ENCODE data around the gene OSM.
A peak's percentile ranks its signal among the peaks of the same experiment; 100 is the strongest.

Gene OSM

DNA sequence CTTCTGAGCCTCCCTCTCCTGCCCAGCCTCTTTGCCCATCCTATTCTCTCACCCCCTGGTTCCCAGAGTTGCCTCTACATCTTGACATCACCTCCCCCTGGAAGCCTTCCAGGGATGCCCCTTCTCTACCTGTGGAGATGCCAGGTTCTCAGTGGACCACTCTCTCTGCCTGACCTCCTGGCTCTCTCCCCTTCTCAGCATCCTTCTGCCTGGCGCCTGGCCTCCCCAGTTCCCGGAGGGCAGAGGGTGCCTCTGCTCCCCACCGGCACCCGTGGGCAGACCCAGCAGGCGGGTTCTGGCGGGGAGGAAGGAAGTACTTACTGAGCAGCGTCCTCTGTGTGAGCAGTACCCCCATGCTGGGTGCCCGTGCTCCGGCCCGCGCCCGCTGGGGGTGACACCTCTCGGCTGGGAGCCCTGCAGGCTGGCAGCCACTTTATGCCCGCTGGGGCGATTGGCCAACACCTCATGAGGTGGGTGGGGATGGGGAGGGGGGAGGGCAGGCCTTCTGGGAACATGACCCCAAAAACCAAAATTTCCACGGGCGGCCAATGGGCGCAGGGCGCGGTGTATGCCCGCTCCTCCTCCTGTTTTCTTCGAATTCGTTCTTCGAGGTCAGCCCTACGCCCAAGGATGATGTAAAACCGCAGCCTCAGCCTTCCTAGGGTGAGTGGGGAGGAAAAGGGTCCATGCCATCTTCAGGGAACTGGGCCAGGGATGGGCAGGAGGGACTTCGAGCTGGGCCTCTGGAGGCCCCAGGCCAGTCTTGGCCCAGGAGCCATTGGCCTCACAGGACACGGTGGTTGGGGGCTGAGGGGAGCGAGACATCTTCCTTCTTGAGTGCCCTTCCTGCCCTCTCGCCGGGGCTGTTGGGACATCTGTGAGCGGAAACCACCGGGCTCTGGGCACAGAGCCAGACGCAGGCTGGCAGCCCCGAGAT, at the start of gene OSM:
TSS of gene OSM (minus strand) at position 407 of the 937 bp plus-strand sequence. CDS start at position 355, 52 bp downstream.
- DNase-seq (ENCODE audit: low read depth), result no peak

DNA sequence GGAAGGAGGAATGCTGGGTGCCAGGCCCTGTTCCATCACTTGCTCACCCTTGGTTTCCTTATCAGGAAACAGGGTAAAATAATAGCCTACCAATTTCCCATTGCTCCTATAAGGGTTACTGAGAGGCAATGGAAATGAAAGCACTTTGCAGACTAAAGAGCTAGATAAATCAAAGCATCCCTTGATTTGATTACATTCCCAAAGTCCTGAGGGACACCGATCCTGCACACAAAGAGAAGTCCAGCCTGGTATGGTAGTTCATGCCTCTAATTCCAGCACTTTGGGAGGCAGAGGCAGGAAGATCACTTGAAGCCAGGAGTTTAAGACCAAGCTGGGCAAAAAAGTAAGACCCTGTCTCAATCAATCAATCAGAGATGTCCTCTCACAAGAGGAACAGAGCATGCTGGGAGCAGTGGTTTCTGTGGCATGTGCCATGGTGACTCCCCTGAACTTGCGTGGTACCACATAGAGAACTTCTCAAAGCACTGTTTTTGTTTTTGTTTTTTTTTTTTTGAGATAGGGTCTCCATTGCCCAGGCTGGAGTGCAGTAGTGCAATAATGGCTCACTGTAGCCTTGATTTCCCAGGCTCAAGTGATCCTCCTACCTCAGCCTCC, 49.4 kb upstream of the OSM start:
- no peak for DNase-seq (ENCODE audit: low read depth)

DNA sequence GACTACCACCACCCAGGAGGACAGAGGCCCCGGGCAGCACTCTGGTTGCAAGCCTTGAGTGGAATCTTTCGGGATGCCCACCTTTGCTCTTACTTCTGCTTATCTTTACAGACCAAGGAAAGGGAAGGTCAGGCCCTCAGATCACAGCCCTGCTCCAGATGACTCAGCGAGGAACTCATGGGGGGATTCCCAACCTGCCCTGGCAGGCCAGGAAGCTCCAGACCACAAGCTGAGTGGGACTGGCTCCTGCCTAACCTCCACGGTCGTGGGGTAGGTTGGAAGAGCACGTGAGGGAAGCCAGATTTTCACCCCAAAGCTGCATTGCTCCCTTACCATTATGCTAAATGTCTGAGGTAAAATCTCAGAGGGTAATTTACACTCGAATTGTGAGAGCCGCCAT, 48.3 kb upstream of the OSM start:
- DNase-seq (ENCODE audit: low read depth), result no peak

DNA sequence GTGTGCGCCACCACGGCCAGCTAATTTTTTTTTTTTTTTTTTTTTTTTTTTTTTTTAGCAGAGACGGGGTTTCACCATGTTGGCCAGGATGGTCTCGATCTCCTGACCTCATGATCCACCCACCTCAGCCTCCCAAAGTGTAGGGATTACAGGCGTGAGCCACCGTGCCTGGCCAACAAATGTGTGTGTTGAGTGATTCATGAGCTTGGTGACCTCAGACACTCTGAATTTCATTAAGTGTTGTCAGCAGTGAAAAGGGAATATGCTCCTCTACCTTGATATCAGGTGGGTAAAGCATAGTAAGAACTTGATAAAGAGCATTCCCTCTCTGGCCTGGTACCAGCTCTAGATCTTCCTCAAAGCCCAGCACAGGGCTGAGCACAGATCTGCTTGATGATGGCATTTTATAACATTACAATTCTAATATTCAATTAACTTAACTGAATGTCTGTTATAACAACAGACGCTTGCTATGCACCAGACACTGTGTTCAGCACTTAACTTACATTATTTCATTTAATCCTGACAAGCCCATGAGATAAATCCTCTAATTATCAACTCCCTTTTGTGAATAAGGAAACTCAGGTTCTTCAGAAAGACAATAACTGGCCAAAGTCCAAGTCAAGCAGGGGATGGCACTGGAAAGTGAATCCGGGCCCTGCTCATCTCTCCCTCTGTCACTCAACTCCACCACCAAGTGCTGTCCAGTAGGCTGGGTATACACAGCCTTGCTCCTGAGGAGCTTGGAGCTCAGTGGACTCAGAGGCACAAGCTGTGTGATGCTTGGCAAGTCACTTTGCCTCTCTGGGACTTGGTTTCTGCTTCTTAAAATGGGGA, 47.1 kb upstream of the OSM start:
- DNase-seq (ENCODE audit: low read depth), result no peak

DNA sequence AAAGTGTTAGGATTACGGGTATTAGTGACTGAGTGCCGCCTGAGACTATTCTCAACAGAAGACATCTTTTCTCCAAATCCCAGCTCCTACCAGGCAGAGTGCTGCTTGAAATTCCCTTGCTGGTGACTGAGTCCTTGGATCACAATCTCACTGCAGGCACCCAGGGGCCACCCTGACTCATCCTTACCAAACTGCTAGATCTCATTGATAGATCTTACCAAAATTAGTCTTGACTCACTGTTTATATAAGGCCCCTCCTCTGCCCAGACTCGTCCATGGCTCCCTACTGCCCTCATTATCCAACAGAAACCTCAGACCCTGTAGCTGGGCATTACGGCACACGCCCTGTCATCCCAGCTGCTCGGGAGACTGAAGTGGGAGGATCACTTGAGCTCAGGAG, 45.4 kb upstream of the OSM start:
- peak; percentile 62 for DNase-seq (ENCODE audit: low read depth)

DNA sequence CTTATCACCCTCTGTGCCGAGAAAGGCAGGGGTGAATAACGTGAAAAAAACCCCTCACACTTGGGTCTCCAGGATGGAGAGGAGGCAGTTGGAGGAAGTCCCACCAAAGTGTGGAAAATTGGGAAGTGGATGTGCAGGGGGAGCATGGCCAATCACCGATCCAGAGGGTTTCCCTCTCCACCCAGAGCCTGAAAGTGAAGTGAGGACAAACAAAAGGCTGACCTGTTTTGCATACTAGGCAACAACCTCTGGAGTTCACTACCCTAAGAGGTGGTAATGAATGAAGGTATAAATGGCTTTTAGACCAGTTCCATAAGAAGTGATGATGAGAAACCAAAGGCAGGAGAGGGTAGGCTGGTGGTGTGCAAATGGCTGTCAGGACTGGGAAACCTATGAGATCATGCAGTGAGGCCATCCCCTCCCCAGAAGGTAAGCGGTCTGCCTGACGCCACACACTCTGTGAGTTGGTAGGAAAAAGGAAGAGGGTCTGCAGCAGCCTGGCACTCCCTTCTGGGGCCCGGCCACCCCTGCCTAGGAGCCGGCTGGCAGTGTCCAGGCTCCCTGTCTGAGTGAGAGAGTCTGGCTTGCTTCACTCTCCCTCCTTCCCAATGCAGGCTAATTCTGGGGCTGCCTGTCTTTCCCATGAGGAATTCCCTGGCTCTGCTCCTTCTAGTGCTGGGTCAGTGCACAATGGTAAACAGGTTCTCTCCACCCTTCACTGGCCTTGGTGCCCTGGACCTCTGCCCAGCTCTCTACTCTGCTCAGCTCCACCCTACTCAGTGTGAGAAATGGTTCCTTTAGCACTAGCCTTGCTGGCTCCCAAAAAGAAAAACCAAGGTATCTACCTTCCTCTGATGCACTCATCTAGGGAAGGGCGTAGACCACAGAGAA, 44.5 kb upstream of the OSM start:
- DNase-seq (ENCODE audit: low read depth), result no peak

DNA sequence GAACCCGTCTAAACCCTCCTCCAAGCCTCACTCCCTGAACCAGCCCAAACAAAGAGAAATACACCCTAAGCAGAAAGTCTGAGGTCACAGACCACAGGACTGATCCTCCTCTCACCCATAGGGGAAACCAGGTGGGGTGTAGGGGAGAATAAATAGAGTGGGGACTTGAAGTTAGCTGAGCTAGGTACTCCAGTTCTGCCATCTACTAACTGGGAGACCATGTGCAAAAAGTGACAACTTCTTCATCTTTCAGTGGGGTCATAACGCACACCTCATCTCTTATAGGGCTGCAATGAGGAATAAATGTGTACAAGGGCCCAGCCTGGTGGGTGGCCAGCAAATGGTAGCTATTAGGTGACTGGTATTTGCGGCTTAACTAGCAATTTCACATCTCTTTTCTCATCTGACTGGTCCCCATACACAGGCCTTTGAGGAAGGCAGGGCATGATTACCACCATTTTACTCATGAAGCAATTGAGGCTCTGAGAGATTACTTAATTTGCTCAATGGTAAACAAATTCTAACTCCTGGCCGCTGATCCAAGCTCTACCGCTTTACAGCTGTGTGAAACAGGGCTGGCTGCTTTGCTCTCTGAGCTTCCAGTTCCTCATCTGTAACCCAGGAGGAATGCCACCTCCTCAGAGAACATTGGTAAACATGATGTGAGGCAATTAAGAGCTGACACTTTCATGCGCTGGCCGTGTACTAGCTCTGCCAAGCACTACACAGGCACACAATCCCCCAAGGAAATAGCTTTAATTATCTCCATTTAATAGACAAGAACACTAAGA, 43.5 kb upstream of the OSM start:
- no peak for DNase-seq (ENCODE audit: low read depth)

DNA sequence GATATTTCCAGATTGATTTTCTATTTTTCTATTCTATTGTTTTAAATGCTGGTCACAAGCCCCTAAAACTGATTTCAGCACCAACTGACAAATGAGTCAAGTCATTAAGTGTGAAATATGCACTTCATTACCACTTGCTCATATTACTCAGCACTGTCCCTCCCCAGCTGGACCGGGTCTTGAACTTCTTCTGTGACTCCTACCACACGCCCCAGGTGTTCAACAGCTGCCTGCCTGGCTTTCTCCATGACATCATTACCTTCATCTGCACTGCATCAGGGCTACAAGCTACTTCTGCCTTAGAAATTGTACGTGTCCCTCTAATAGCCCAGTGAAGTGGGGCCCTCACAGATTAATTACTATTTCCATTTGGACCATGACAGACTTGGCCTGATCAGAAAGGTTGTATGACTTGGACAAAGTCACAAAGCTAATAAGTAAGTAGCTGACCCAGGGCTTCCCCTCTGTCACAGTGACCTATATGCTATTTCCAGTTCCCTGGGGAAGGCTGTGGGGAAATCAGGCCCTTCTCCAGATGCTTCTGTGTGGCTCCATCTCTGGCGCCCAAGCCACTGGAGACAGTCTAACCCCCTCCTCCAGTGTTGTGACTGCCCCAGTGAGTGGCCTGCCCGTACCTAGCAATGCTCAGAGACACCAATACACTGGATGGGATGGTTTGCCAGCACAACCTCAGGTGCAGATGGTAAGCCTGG, 42.0 kb upstream of the OSM start:
- no peak for DNase-seq (ENCODE audit: low read depth)

DNA sequence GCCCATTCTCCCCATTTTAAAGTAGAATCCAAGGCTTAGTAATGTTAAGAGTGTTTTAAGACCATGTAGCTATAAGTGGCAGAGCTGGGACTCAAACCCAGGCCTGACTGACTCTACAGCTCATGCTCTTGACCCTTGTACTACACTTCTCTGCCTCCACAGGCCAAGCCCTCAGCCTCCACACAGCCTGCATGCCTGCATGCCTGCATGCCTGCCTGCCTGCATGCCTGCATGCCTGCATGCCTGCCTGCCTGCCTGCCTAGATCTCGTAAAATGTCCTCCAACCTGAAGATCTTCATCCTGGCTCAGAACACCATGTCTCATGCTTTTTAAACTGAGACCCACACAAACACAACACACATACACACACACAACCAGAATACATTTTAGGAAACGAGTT, 41.4 kb upstream of the OSM start:
- no peak for DNase-seq (ENCODE audit: low read depth)

DNA sequence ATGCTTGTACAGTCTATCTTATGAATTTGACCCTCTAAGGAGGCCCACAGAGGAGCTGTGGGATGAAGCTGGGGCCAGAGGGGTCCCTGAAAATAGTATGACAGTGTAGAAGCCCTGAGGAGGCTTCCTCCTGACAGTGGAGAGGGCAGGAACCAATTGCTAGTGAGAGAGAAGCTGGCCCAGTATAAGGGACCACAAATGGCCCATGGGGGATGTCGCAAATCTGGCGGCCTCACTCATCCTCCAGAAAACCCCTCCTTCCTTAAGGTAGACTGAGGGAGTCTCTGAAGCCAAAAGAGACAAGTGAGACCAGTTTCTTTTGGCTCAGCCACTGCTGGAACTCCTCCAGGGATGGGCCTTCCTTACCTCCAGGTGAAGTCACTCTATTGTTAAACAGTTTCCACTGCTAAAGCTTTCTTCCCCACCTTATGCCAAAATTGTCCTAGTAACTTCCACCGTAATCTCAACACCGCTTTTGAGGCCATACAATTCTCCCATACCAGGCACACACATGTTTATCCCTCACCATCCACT, 40.5 kb upstream of the OSM start:
- no peak for DNase-seq (ENCODE audit: low read depth)

DNA sequence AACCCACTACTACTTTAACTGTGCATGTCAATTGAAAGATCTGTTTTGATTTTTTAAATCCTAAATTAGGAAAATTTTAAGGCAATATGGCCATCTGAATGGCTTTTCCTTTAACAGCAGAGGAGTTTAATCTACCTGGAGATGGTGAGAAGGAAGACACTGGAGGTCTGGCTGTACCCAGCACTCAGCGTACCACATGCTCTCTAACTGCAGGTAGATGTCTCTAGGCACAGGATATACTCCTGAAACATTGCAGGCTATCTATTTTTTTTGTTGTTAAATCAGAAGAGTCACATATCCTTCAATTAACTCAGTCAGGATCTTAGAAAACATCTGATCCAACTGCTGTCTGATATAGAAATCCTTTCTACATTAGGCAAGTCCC, 40.0 kb upstream of the OSM start:
- no peak for DNase-seq (ENCODE audit: low read depth)

DNA sequence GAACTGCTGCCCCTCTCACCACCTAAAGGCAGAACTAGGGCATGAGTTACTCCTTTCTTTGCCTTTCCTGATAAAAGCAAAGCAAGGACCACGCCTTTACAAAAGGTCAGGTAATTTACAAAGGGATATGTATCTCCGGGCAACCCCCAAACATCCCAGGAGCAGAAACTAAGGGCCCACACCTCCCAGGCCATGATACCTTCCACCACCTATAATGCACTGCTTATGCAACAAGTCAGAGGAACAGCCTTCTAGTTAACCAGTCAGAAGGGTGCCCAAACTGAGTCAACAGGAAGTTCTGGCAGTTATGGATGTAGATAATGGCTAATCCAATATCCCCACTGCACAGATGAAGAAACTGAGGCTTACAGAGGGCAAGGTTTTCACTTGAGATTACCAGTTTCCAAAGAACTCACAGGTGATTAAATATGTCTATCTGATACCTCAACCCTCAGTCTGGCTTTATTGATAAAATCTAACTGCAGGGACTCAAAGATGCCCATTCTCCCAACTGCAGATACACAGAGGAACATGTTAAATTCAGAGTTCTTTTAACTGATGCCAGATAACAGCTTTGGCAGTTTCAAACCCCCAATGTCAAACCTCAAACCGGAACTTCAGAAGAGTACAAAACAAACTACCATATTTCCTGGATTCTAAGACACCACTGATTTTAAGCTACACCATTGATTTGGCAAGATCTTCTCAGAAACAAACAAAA, 39.4 kb upstream of the OSM start:
- no peak for DNase-seq (ENCODE audit: low read depth)

DNA sequence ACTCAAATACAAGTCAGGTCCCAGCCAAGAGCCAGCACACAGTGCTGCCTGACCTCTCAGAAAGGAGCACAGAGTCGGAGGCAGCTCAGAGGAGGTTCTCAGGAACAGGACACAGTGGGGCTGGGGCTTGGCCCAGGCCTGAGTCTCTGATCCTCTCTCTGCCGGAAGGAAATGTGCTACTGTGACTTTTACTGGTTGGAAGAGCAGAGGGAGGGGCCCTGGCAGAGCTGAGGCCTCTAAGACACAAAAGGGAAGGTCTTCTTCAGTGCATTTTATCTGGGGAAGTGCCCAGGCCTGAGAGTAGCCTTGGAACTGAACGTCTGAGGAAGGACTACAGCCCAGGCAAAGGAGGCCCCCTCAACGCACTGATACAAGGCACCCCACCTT, 38.9 kb upstream of the OSM start:
- no peak for DNase-seq (ENCODE audit: low read depth)

DNA sequence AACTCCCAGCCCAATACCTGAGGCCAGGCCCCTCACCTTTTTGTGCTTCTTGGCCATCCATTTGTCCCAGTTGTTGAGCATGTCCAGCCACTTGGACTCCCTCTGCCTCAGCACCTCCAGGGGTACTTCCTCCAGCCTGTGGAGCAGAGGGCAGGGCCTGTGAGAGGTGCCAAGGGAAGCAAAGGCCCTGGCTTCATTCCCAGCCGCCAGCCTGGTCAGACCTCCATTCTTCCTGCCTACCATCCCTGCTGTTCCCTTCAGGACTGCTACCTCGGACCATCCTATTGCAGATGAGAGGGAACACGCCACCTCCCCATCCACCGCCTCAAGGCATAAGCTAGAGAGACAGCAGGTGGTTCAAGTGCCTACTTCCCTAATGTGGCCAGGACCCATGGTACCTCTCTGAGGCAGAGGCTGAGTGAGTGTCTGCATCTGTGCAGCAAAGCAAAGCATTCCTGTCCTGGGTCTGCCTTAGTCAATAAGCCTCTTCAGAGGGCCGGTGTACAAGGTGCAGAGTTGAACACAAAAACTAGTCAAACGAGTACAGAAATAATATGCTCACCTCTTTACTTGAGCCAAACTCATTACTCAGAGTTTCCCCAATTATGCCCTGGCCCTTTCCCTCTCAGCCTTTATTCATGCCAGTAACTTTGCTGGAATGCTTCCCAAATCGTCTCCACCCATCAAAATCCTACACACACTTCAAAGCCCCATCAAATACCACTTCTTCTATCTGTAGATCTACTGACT, 38.0 kb upstream of the OSM start:
- DNase-seq (ENCODE audit: low read depth), result no peak

DNA sequence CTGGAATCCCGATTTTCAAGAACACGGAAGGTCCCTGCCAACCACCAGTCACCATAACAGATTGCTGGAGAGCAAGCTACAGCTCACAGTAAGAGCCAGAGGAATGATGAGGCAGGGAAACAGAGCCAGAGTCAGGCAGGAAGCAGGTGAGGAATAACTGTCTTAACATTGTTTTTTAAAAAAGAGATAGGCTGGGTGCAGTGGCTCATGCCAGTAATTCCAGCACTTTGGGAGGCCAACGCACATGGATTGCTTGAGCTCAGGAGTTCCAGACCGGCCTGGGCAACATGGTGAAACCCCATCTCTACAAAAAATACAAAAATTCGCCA, 36.1 kb upstream of the OSM start:
- DNase-seq (ENCODE audit: low read depth), result no peak

DNA sequence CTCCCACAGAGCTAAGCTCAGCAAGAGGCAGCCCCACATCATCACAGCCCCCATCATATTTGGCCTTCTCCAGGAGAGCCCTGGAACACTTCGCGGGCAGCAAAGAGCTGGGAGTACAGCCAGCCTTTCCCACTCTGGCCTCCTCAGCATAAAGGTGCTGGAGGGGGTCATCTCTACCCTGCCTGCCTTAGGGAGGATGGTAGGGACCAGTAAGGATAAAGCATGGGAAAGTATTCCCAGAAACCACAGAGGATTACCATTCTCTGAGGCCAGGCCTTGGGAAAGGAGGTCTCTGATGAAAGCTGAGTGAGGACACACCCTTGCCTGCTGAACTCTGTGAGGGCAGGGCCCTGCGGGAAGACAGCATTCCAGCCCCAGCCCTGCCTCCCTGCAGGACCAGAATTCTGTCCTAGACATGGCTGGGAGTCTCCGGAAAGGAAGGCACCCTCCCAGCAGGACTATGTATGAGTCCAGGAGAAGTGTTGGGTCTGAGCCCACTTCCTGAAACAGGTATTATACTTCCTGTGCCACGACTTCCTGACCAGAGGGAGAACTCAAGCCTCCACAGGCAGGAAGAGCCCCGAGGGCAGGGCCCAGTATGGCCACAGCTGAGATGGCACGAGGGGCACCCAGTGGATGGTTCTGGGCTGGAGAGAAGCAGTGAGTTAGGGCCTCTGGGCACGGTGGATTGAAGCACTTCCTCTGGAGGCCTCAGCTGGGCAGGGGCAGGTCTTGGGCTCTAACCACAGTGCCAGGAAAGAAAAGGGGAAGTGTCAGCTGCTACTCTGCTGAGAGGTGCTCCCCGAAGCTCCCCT, 35.6 kb upstream of the OSM start:
- DNase-seq (ENCODE audit: low read depth), result no peak

DNA sequence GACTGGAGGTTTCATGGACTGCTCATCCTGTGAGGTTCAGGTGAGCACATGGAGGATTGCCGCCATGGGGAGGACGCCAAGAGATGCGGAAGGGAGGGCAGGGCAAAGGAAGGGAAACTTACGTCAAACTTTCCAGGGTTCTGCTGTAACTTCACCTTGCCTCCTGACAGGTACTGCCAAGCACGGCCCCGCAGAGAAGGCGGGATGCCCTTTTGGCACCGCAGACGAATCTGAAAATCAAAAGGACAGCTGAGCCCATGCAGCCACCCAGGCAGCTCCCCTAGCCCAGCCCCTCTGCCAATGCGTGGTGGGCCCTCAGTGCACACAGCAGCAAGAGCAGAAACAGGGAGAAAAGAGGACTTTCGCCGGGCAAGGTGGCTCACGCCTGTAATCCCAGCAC, 32.7 kb upstream of the OSM start:
- DNase-seq (ENCODE audit: low read depth), result no peak
